Measurements from ENCODE around the gene PDCD4. TPM values are rescaled to one million over a fixed set of nuclear protein-coding genes. Genes with fewer than 3 reads are reported as not detected.

Gene PDCD4
- total and polyA plus RNA-seq, 4 donors, result 14.7 to 94.4 (median 25.1) TPM

DNA sequence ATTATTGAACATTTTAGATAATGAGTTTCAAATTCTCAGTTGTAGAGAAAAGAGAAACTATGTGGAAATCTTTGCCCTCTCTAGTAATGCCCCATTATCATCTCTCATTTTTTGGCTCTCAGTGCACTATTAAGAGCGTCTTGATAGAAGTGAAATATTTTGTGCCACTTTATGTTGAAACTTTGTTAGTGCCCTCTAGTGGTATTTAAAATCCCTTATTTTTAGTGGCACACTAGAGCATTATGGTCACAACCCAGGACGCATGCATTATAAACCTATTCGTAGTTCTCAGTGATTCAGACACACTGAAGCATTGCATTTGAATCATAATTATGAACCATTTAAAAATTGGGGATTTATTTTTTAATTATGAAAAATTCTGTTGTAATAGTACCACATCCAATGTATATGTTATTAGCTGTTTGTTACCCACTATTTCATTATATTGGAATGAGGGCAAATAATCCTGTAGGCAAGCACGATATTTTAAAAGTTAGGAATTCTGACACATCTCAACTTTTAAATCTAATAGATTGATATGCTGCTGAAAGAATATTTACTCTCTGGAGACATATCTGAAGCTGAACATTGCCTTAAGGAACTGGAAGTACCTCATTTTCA, 21.9 kb downstream of the PDCD4 start:
- H3K36me3 ChIP-seq (ENCODE audit: control insufficient read depth in 4 of 4, insufficient read depth in 3 of 4, low read depth in 1 of 4, low read length in 3 of 4), result peaks cover 0 to 40% (median 20%) of the 10 kb centered on the region in 4 donors
- H3K27ac ChIP-seq (ENCODE audit: low read depth in 1 of 2, low read length in 2 of 2), result no peak overlapping the region
- 32% methylated on average over 4 of the region's 4 CpGs for WGBS
- no peak for DNase-seq (ENCODE audit: low spot score)
- no peak overlapping the region for H3K4me3 ChIP-seq (ENCODE audit: low read depth in 1 of 3, low read length in 3 of 3)
- H3K4me1 ChIP-seq (ENCODE audit: control insufficient read depth in 4 of 4, insufficient read depth in 4 of 4, low read length in 3 of 4), result peaks cover 0 to 12% (median 6%) of the 10 kb centered on the region in 4 donors
- H3K9ac ChIP-seq (ENCODE audit: low read depth in 1 of 2, low read length in 2 of 2), result no peak overlapping the region
- no peak for TF ChIP-seq GABPA (IDR thresholded peaks at IDR 0.05 in 1 of 2, conservative IDR thresholded peaks at IDR 0.05 in 1 of 2)
- TF ChIP-seq RAD21 (IDR thresholded peaks at IDR 0.05), result peak; percentile 88 to 90
- no peak for TF ChIP-seq HNF4G (IDR thresholded peaks at IDR 0.05)
- TF ChIP-seq, protein P1, sequence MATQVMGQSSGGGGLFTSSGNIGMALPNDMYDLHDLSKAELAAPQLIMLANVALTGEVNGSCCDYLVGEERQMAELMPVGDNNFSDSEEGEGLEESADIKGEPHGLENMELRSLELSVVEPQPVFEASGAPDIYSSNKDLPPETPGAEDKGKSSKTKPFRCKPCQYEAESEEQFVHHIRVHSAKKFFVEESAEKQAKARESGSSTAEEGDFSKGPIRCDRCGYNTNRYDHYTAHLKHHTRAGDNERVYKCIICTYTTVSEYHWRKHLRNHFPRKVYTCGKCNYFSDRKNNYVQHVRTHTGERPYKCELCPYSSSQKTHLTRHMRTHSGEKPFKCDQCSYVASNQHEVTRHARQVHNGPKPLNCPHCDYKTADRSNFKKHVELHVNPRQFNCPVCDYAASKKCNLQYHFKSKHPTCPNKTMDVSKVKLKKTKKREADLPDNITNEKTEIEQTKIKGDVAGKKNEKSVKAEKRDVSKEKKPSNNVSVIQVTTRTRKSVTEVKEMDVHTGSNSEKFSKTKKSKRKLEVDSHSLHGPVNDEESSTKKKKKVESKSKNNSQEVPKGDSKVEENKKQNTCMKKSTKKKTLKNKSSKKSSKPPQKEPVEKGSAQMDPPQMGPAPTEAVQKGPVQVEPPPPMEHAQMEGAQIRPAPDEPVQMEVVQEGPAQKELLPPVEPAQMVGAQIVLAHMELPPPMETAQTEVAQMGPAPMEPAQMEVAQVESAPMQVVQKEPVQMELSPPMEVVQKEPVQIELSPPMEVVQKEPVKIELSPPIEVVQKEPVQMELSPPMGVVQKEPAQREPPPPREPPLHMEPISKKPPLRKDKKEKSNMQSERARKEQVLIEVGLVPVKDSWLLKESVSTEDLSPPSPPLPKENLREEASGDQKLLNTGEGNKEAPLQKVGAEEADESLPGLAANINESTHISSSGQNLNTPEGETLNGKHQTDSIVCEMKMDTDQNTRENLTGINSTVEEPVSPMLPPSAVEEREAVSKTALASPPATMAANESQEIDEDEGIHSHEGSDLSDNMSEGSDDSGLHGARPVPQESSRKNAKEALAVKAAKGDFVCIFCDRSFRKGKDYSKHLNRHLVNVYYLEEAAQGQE (IDR thresholded peaks at IDR 0.05), result no peak
- no peak for TF ChIP-seq TAF1 (conservative IDR thresholded peaks at IDR 0.05)
- TF ChIP-seq, protein P2, sequence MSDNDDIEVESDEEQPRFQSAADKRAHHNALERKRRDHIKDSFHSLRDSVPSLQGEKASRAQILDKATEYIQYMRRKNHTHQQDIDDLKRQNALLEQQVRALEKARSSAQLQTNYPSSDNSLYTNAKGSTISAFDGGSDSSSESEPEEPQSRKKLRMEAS (IDR thresholded peaks at IDR 0.05), result no peak
- TF ChIP-seq YY1 (IDR thresholded peaks at IDR 0.05), result peak; percentile 18
- TF ChIP-seq, protein P3, sequence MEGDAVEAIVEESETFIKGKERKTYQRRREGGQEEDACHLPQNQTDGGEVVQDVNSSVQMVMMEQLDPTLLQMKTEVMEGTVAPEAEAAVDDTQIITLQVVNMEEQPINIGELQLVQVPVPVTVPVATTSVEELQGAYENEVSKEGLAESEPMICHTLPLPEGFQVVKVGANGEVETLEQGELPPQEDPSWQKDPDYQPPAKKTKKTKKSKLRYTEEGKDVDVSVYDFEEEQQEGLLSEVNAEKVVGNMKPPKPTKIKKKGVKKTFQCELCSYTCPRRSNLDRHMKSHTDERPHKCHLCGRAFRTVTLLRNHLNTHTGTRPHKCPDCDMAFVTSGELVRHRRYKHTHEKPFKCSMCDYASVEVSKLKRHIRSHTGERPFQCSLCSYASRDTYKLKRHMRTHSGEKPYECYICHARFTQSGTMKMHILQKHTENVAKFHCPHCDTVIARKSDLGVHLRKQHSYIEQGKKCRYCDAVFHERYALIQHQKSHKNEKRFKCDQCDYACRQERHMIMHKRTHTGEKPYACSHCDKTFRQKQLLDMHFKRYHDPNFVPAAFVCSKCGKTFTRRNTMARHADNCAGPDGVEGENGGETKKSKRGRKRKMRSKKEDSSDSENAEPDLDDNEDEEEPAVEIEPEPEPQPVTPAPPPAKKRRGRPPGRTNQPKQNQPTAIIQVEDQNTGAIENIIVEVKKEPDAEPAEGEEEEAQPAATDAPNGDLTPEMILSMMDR (IDR thresholded peaks at IDR 0.05; ENCODE audit: low read depth, low read length, missing input control), result peak; percentile 61
- no peak for TF ChIP-seq JUND (IDR thresholded peaks at IDR 0.05)
- TF ChIP-seq, protein P4, sequence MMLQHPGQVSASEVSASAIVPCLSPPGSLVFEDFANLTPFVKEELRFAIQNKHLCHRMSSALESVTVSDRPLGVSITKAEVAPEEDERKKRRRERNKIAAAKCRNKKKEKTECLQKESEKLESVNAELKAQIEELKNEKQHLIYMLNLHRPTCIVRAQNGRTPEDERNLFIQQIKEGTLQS (IDR thresholded peaks at IDR 0.05), result no peak
- TF ChIP-seq HNF4A (conservative IDR thresholded peaks at IDR 0.05), result peak in 1 of 2 donors; percentile 15
- TF ChIP-seq FOXA1 (IDR thresholded peaks at IDR 0.05), result no peak
- no peaks in the 10 kb centered on the region for H3K27me3 ChIP-seq (ENCODE audit: control insufficient read depth in 4 of 4, insufficient read depth in 4 of 4, low read length in 3 of 4)
- H3K9me3 ChIP-seq (ENCODE audit: control insufficient read depth in 4 of 4, low read length in 3 of 4), result no peaks in the 10 kb centered on the region

DNA sequence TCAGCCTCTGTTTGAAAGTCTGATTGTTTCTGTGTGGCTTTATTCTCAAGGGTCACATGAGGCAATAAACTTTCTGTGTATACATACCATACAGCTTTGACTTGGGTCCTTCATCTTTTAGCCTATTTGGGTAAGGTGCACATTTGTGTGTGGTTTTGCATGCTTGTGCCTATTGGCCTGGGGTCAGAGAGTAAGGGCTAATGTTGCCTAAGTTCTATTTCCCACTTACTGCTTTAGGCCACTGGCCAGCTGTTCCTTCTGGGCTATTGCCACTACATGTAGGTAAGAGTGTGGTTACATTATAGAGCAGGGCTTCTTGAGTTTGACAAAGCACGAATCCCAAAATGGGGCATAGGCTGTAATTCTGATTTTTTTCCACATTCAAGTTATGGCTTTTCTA, 25.5 kb downstream of the PDCD4 start:
- 82% methylated on average over 1 of the region's 1 CpG for WGBS
- Histone ChIP-seq H3K36me3 (ENCODE audit: control insufficient read depth in 4 of 4, insufficient read depth in 3 of 4, low read depth in 1 of 4, low read length in 3 of 4) (peaks cover 0 to 34% (median 11%) of the 10 kb centered on the region in 4 donors), H3K9me3 (ENCODE audit: control insufficient read depth in 4 of 4, low read length in 3 of 4) (no peaks in the 10 kb centered on the region), H3K9ac (ENCODE audit: low read depth in 1 of 2, low read length in 2 of 2) (no peak overlapping the region), H3K27ac (ENCODE audit: low read depth in 1 of 2, low read length in 2 of 2) (peak overlapping the region in 1 of 2 donors; percentile 31), H3K27me3 (ENCODE audit: control insufficient read depth in 4 of 4, insufficient read depth in 4 of 4, low read length in 3 of 4) (no peaks in the 10 kb centered on the region), H3K4me3 (ENCODE audit: low read depth in 1 of 3, low read length in 3 of 3) (no peak overlapping the region), H3K4me1 (ENCODE audit: control insufficient read depth in 4 of 4, insufficient read depth in 4 of 4, low read length in 3 of 4) (peaks cover 3 to 12% (median 6%) of the 10 kb centered on the region in 4 donors)
- DNase-seq (ENCODE audit: low spot score), result no peak
- TF ChIP-seq, protein P1 (IDR thresholded peaks at IDR 0.05), result no peak
- TF ChIP-seq FOXA1 (IDR thresholded peaks at IDR 0.05), result no peak
- TF ChIP-seq RXRA (IDR thresholded peaks at IDR 0.05), result peak; percentile 58 to 73
- TF ChIP-seq, protein P4 (IDR thresholded peaks at IDR 0.05), result no peak
- TF ChIP-seq, protein P5, sequence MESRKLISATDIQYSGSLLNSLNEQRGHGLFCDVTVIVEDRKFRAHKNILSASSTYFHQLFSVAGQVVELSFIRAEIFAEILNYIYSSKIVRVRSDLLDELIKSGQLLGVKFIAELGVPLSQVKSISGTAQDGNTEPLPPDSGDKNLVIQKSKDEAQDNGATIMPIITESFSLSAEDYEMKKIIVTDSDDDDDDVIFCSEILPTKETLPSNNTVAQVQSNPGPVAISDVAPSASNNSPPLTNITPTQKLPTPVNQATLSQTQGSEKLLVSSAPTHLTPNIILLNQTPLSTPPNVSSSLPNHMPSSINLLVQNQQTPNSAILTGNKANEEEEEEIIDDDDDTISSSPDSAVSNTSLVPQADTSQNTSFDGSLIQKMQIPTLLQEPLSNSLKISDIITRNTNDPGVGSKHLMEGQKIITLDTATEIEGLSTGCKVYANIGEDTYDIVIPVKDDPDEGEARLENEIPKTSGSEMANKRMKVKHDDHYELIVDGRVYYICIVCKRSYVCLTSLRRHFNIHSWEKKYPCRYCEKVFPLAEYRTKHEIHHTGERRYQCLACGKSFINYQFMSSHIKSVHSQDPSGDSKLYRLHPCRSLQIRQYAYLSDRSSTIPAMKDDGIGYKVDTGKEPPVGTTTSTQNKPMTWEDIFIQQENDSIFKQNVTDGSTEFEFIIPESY (IDR thresholded peaks at IDR 0.05), result no peak
- no peak for TF ChIP-seq NR2F2 (IDR thresholded peaks at IDR 0.05)
- TF ChIP-seq, protein P3 (IDR thresholded peaks at IDR 0.05; ENCODE audit: low read depth, low read length, missing input control), result no peak
- peak in 1 of 2 donors; percentile 8 for TF ChIP-seq EGR1 (IDR thresholded peaks at IDR 0.05; ENCODE audit: low read depth in 2 of 2)
- TF ChIP-seq JUND (IDR thresholded peaks at IDR 0.05), result peak in 1 of 2 donors; percentile 59
- peak; percentile 90 to 95 for TF ChIP-seq HNF4A (conservative IDR thresholded peaks at IDR 0.05)
- peak; percentile 58 for TF ChIP-seq HNF4G (IDR thresholded peaks at IDR 0.05)

Data from liver (tissue), 9 donors.